Osteoblast (primary cell): ENCODE measurements around the gene TOM1L2. TPM values are rescaled to one million over a fixed set of nuclear protein-coding genes. Genes with fewer than 3 reads are reported as not detected.

Source experiments
- DNase-seq: peaks from one replicate; pipeline ENCODE4 v3.0.0; 2011; ENCODE audit warnings: low spot score, mixed read lengths; ENCODE audit not compliant: insufficient read length; ENCODE audit errors: missing footprints
- H2AFZ ChIP-seq: 2 replicates; pipeline ENCODE4 v1.6.0; 2011; ENCODE audit warnings: mild to moderate bottlenecking, low read length
- H3K27ac ChIP-seq: 2 replicates; pipeline ENCODE4 v1.5.1; 2011; ENCODE audit warnings: mild to moderate bottlenecking, low read depth, low read length, moderate library complexity
- H3K27me3 ChIP-seq: 2 replicates; pipeline ENCODE4 v1.6.0; 2012; ENCODE audit warnings: mild to moderate bottlenecking, control low read depth, inconsistent platforms, low read length, moderate library complexity; ENCODE audit not compliant: insufficient read depth
- H3K36me3 ChIP-seq: 2 replicates; pipeline ENCODE4 v1.5.1; 2011; ENCODE audit warnings: mild to moderate bottlenecking, low read length, control low read depth, moderate library complexity; ENCODE audit not compliant: insufficient read depth
- H3K4me1 ChIP-seq: 2 replicates; pipeline ENCODE4 v1.5.1; 2011; ENCODE audit warnings: mild to moderate bottlenecking, low read length, control low read depth, moderate library complexity; ENCODE audit not compliant: insufficient read depth
- H3K4me2 ChIP-seq: 2 replicates; pipeline ENCODE4 v1.6.0; 2011; ENCODE audit warnings: mild to moderate bottlenecking, low read length; ENCODE audit not compliant: insufficient read depth
- H3K4me3 ChIP-seq: fragments of 200-600 bp; sonication (generic); 3 replicates; pipeline ENCODE4 v1.5.1; 2012; ENCODE audit warnings: mild to moderate bottlenecking, low read length, inconsistent platforms; ENCODE audit not compliant: insufficient read depth
- H3K79me2 ChIP-seq: 2 replicates; pipeline ENCODE4 v1.6.0; 2012; ENCODE audit warnings: mild to moderate bottlenecking, low read length, control low read depth, inconsistent platforms; ENCODE audit not compliant: insufficient read depth
- H3K9me3 ChIP-seq: 2 replicates; pipeline ENCODE4 v1.5.1; 2011; ENCODE audit warnings: low read depth, low read length, control low read depth
- H4K20me1 ChIP-seq: 2 replicates; pipeline ENCODE4 v1.6.0; 2012; ENCODE audit warnings: mild to moderate bottlenecking, low read length, control low read depth; ENCODE audit not compliant: insufficient read depth
- CTCF ChIP-seq: IDR thresholded peaks from 2 replicates; pipeline ENCODE4 v1.5.1; 2011; ENCODE audit warnings: mild to moderate bottlenecking, low read depth, low read length, moderate library complexity; ENCODE audit errors: extremely low read depth
- total RNA-seq: library from RNA; depleted of rRNA; stranded (reverse); fragments of >200 nt; gene quantifications from 2 replicates; pipeline ENCODE4 v1.2.3, GENCODE V29; 2012

TOM1L2 gene
- total RNA-seq, 1 donor = 38.7 TPM

GRCh38 chr17:17971431-17972125 lies 622 bp downstream of the TOM1L2 start:
- H2AFZ ChIP-seq = peak overlapping the region; percentile 63

GRCh38 chr17:17970699-17971430 lies 1.3 kb downstream of the TOM1L2 start:
- Histone ChIP-seq H3K4me1 (peaks cover 17% of the 10 kb centered on the region), H3K9me3 (no peaks in the 10 kb centered on the region), H3K79me2 (peaks cover 62% of the 10 kb centered on the region), H3K36me3 (no peaks in the 10 kb centered on the region), H2AFZ (no peak overlapping the region), H3K27me3 (no peaks in the 10 kb centered on the region), H3K4me3 (peak overlapping the region; percentile 86), H3K4me2 (peak overlapping the region; percentile 87), H4K20me1 (peaks cover 42% of the 10 kb centered on the region), H3K27ac (peak overlapping the region; percentile 72)
- TF ChIP-seq CTCF = no peak
- DNase-seq = no peak

More at GRCh38 chr17:17971431-17972125, 622 bp downstream of the TOM1L2 start:
- Histone ChIP-seq H3K4me1 (peaks cover 17% of the 10 kb centered on the region), H3K27me3 (no peaks in the 10 kb centered on the region), H3K79me2 (peaks cover 55% of the 10 kb centered on the region), H3K9me3 (no peaks in the 10 kb centered on the region), H3K4me3 (peak overlapping the region; percentile 86), H4K20me1 (peaks cover 35% of the 10 kb centered on the region), H3K27ac (peak overlapping the region; percentile 72), H3K36me3 (no peaks in the 10 kb centered on the region), H3K4me2 (peak overlapping the region; percentile 87)
- no peak for TF ChIP-seq CTCF
- no peak for DNase-seq

GRCh38 chr17:17966399-17966798 lies 5.8 kb downstream of the TOM1L2 start:
- peaks cover 10% of the 10 kb centered on the region for H3K4me1 ChIP-seq
- no peak overlapping the region for H2AFZ ChIP-seq
- H4K20me1 ChIP-seq = peaks cover 55% of the 10 kb centered on the region
- no peaks in the 10 kb centered on the region for H3K27me3 ChIP-seq
- H3K4me2 ChIP-seq = no peak overlapping the region
- H3K36me3 ChIP-seq = no peaks in the 10 kb centered on the region
- DNase-seq = no peak
- no peak overlapping the region for H3K4me3 ChIP-seq
- no peaks in the 10 kb centered on the region for H3K9me3 ChIP-seq
- peaks cover 97% of the 10 kb centered on the region for H3K79me2 ChIP-seq
- TF ChIP-seq CTCF = no peak
- no peak overlapping the region for H3K27ac ChIP-seq

GRCh38 chr17:17965152-17965721 lies 7.0 kb downstream of the TOM1L2 start:
- no peak for TF ChIP-seq CTCF
- peaks cover 50% of the 10 kb centered on the region for H4K20me1 ChIP-seq

More at GRCh38 chr17:17965152-17965721, 7.0 kb downstream of the TOM1L2 start:
- no peak for DNase-seq
- no peaks in the 10 kb centered on the region for H3K27me3 ChIP-seq
- no peak overlapping the region for H2AFZ ChIP-seq
- H3K27ac ChIP-seq = no peak overlapping the region
- H3K9me3 ChIP-seq = no peaks in the 10 kb centered on the region
- no peaks in the 10 kb centered on the region for H3K36me3 ChIP-seq
- peaks cover 97% of the 10 kb centered on the region for H3K79me2 ChIP-seq
- no peak overlapping the region for H3K4me2 ChIP-seq
- peaks cover 5% of the 10 kb centered on the region for H3K4me1 ChIP-seq
- H3K4me3 ChIP-seq = no peak overlapping the region
